Femur (tissue), 1 donor: ENCODE results near the gene DCTN4.

ENCODE experiments used
- DNase-seq: peaks from one replicate; pipeline ENCODE4 v3.0.0-alpha.2; 2017

The DCTN4 gene

DNA sequence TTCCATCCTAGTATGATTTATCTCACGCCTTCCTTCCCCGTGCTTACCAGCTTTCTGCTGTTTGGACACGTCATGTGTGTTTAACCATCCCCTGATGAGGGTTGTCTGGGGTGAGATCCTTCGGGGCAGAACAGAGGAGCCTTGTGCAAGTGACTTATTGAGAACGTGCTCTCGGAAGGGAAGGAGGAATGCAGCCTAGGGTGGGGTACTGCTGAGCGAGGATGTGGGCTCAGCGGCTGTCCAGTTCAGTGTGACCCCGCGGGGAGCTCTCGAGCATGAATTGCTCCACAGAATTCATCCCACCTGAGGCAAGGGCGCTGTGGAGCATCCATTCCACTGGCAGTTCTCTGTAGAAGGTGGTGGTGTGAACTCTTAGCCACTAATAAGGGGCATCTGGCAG lies 93.8 kb downstream of the DCTN4 start:
- DNase-seq = no peak

- DNase-seq = no peak
These were observed 94.9 kb downstream of the DCTN4 start for GRCh38 chr5:150663936-150664335.

- no peak for DNase-seq
These were observed 95.9 kb downstream of the DCTN4 start for GRCh38 chr5:150662731-150663516.

DNA sequence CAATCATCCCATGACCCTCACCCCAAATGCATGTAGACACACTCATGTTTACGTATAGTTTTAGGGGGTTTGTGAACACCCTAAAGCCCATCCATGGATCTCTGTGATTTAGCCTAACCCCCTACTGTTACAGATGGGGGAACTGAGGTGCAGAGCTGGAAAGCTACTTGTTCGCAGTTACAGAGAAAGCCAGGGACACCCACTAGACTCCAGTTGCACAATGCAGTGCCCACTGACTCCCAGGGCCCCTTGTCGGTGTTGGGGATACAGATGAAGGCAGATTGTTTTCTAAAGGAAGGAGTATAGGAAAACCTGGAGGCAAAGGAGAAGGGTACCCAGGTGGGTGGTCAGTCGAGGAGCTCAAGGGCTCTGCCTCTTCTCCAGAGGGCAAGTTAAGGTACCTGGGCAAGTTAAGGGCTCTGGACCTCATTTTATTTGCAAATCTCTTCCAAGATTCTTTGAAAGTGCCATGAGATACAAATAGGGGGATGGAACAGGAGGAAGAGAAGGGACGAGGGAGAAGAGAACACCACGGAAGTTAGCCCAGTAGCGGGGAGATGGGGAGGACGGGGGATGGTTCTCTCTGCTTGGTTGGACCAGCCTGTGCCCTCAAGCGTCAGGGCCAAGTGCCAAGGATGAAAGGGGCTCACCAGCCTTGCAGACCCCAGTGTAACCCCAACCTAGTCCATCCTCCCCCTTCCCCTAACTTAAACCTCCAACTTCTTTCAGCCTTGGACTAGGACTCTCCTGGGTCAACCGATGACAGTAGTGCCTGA lies 96.8 kb downstream of the DCTN4 start:
- no peak for DNase-seq

DNA sequence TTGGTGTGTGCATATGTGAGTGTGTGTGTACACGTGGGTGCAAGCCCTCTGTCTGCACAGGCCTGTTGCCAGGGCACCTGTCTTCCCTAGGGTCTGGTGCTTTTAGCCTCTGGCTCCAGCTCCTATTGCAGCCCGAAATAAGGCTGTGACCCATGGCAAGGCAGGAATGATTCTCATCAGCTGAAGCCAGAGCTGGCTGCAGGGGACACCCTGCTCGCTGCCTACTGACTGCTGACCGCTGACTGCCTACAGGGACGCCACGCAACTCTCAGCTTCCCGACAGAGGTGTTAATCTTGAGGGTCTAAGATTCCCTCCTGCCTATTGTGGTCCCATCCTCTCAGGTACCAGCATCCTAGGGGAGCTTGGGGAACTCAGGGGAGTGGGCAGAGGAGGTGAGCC lies 97.7 kb downstream of the DCTN4 start, which contains the start of gene MYOZ3:
Gene MYOZ3, plus strand, starts transcription at position 166 of the 400 bp plus-strand sequence. CDS start 1,691 bp downstream, outside the sequence.
- DNase-seq = no peak

GRCh38 chr5:150660108-150660831 lies 98.5 kb downstream of the DCTN4 start:
- no peak for DNase-seq

GRCh38 chr5:150659360-150660107 lies 99.3 kb downstream of the DCTN4 start:
- DNase-seq = no peak

- no peak for DNase-seq
These were observed 100.0 kb downstream of the DCTN4 start for GRCh38 chr5:150658699-150659265.
